GM20000 (cell line): ENCODE measurements around the gene BPIFB6.

Source experiments
- DNase-seq: peaks from one replicate; pipeline ENCODE4 v3.0.0; 2012; ENCODE audit warnings: low spot score
- TF ChIP-seq, protein P1 (sequence below): IDR thresholded peaks from 2 replicates; pipeline ENCODE4 v1.5.1; 2012; ENCODE audit warnings: mild to moderate bottlenecking, control low read depth; ENCODE audit errors: extremely low read depth, missing control alignments

The BPIFB6 gene

GRCh38 chr20:33028875-33029274 lies 2.6 kb upstream of the BPIFB6 start:
- TF ChIP-seq, protein P1, sequence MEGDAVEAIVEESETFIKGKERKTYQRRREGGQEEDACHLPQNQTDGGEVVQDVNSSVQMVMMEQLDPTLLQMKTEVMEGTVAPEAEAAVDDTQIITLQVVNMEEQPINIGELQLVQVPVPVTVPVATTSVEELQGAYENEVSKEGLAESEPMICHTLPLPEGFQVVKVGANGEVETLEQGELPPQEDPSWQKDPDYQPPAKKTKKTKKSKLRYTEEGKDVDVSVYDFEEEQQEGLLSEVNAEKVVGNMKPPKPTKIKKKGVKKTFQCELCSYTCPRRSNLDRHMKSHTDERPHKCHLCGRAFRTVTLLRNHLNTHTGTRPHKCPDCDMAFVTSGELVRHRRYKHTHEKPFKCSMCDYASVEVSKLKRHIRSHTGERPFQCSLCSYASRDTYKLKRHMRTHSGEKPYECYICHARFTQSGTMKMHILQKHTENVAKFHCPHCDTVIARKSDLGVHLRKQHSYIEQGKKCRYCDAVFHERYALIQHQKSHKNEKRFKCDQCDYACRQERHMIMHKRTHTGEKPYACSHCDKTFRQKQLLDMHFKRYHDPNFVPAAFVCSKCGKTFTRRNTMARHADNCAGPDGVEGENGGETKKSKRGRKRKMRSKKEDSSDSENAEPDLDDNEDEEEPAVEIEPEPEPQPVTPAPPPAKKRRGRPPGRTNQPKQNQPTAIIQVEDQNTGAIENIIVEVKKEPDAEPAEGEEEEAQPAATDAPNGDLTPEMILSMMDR = no peak
- no peak for DNase-seq

GRCh38 chr20:33030076-33030475 lies 1.4 kb upstream of the BPIFB6 start:
- TF ChIP-seq, protein P1 = no peak
- DNase-seq = no peak

DNA sequence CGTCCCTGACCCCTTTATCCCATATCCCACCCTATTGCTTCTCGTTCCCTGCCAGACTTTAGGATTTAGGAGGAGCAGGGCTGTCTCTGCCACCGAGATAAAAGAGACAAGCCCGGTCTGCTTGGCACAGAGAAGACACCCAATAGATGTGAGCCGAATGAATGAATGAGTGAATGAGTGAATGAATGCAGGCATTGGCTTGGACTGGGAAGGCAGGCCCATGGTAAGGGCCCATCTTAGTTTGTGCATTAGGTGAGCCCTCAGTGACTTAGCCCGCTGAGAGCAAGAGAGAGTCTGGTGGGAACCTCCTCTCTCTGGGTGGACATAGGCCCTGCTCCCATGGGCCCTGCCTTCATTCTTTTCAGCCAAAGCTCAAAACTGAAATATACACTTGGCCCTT lies 879 bp upstream of the BPIFB6 start:
- DNase-seq = no peak
- TF ChIP-seq, protein P1 = no peak

GRCh38 chr20:33032555-33032954 lies 1.1 kb downstream of the BPIFB6 start:
- DNase-seq = no peak
- TF ChIP-seq, protein P1 = no peak

DNA sequence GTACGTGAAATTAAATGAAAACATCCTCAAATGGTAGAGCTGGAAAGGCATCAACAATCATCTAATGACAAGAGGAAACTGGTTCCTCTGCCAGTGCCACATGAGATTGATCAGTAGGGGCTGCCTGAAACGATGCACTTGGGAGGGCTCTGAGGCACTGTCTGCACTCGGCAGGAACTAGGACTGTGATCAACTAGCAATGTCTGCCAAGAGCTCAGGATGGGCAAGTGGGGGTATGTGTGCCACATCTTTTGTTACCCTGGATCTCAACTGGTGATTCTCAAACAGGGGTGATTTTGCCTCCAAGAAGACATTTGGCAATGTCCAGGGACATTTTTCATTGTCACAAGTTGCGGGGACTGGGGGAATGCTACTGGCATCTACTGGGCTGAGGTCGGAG lies 1.9 kb downstream of the BPIFB6 start:
- TF ChIP-seq, protein P1 = no peak
- DNase-seq = no peak

- TF ChIP-seq, protein P1 = no peak
- no peak for DNase-seq
Measured at GRCh38 chr20:33034115-33034514, 2.7 kb downstream of the BPIFB6 start.

DNA sequence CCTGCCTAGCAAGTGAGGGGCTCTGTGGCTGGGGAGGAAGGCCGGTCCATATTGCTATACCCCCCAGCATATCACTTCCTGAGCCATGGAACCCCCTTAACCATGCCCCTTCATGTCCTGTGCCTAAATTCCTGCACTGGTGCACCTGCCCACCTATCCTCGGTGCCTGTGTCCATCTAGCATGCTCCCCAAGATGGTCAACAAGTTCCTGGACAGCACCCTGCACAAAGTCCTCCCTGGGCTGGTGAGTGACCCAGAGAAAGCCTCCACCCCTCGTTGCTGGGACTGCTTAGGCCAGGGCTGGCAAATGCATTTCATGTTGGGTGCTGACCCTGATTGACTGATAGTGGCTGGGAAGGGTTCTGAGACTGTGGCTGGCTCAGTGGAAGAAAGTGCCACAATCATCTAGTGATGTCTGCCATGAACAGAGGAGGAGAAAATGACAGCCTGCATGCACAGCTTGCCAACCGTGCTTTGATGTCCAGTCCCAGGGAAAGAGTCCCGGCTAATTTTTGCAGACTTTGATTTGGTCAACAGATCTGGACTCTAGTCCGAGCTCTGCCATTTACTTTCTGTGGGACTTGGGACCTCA lies 3.5 kb downstream of the BPIFB6 start:
- no peak for DNase-seq
- TF ChIP-seq, protein P1 = no peak
